ENCODE measurements around the gene CGNL1.
A peak's percentile ranks its signal among the peaks of the same experiment; 100 is the strongest.

The CGNL1 gene

GRCh38 chr15:57375827-57376695 is at the start of gene CGNL1:
Gene CGNL1, plus strand, starts transcription at chr15:57376505. Its CDS starts 61,495 bp downstream, at chr15:57438000.
- no peak for DNase-seq (ENCODE audit: low read depth in 2 of 2)

GRCh38 chr15:57327985-57328471 is 48.3 kb upstream of the CGNL1 start:
- no peak for DNase-seq (ENCODE audit: low read depth in 2 of 2)

GRCh38 chr15:57328479-57328878 is 47.8 kb upstream of the CGNL1 start:
- DNase-seq (ENCODE audit: low read depth in 2 of 2), result no peak

GRCh38 chr15:57328897-57329296 is 47.4 kb upstream of the CGNL1 start:
- no peak for DNase-seq (ENCODE audit: low read depth in 2 of 2)

GRCh38 chr15:57329582-57330367 is 46.5 kb upstream of the CGNL1 start:
- no peak for DNase-seq (ENCODE audit: low read depth in 2 of 2)

- DNase-seq (ENCODE audit: low read depth in 2 of 2), result no peak
Observed at GRCh38 chr15:57330619-57331340, 45.5 kb upstream of the CGNL1 start.

- no peak for DNase-seq (ENCODE audit: low read depth in 2 of 2)
Observed at GRCh38 chr15:57332326-57332725, 44.0 kb upstream of the CGNL1 start.

- DNase-seq (ENCODE audit: low read depth in 2 of 2), result no peak
Observed at GRCh38 chr15:57333487-57333886, 42.8 kb upstream of the CGNL1 start.

GRCh38 chr15:57334257-57334656 is 42.0 kb upstream of the CGNL1 start:
- no peak for DNase-seq (ENCODE audit: low read depth in 2 of 2)

GRCh38 chr15:57335293-57335715 is 41.0 kb upstream of the CGNL1 start:
- no peak for DNase-seq (ENCODE audit: low read depth in 2 of 2)

- DNase-seq (ENCODE audit: low read depth in 2 of 2), result no peak
Observed at GRCh38 chr15:57335719-57336118, 40.6 kb upstream of the CGNL1 start.

GRCh38 chr15:57337868-57338411 is 38.4 kb upstream of the CGNL1 start:
- DNase-seq (ENCODE audit: low read depth in 2 of 2), result no peak

GRCh38 chr15:57339321-57339720 is 37.0 kb upstream of the CGNL1 start:
- no peak for DNase-seq (ENCODE audit: low read depth in 2 of 2)

- peak in 1 of 2 experiments; percentile 8 for DNase-seq (ENCODE audit: low read depth in 2 of 2)
Observed at GRCh38 chr15:57340682-57341259, 35.5 kb upstream of the CGNL1 start.

- no peak for DNase-seq (ENCODE audit: low read depth in 2 of 2)
Observed at GRCh38 chr15:57343048-57343447, 33.3 kb upstream of the CGNL1 start.

- no peak for DNase-seq (ENCODE audit: low read depth in 2 of 2)
Observed at GRCh38 chr15:57343498-57343897, 32.8 kb upstream of the CGNL1 start.

GRCh38 chr15:57344282-57344681 is 32.0 kb upstream of the CGNL1 start:
- DNase-seq (ENCODE audit: low read depth in 2 of 2), result no peak

GRCh38 chr15:57345584-57345983 is 30.7 kb upstream of the CGNL1 start:
- no peak for DNase-seq (ENCODE audit: low read depth in 2 of 2)

- no peak for DNase-seq (ENCODE audit: low read depth in 2 of 2)
Observed at GRCh38 chr15:57348081-57348480, 28.2 kb upstream of the CGNL1 start.

- DNase-seq (ENCODE audit: low read depth in 2 of 2), result no peak
Observed at GRCh38 chr15:57352535-57353316, 23.6 kb upstream of the CGNL1 start.

Measured in stimulated activated CD4-positive, alpha-beta T cell treated with anti-CD3 and anti-CD28 coated beads, Interleukin-12 subunit alpha, Interleukin-12 subunit beta, amount 100 ng/mL, for 24 hours (primary cell).